ENCODE measurements around the gene TTC39C.
"Not testable (repeated sequence)": the region's sequence is repeated elsewhere in the genome, so short reads cannot be mapped to it uniquely, and the experiment has no call there.

The TTC39C gene

DNA sequence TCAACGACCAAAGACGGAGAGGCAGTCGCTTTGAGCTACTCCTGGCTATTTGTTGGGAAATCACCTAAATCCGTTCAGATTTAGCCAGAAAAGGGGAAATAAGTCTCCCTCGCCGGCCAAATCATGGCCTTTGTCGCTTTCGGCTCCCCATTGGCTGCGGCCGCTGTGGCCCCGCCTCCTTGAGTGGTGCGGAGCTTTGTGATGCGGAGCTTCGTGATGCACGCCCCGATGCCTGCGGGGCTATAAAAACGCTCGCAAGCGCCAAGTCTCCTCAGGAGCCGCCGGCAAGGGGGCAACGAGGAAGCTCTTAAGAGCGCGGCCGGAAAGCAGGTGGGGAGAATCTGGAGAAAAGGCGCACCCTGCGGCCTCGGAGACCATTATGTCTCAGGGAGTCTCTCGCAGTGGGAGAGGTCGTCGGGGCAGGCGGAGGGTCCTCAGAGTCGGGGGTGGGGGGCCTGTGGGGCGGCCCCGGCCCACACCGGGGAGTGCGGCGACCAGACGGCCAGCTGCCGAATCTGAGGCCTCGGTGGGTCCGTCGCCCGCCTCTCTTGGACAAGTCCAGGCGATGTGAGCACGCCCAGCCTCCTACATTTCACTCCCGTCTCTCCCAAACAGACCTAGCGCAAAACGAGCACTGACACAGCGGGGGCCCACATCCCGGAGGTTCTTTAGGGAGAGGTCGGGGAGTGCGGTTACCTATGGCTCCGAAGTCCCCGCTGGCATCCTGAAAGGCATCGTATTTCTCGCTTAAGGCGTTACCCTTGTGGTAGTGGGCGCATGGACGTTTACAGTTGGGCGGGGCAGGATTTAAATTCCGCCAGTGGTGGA lies 124.4 kb downstream of the TTC39C start, which contains the start of gene CABYR:
TSS of gene CABYR (plus strand) at position 274 of the 828 bp plus-strand sequence. CDS start 4,053 bp downstream, outside the sequence.
- peak; percentile 37 for DNase-seq

DNA sequence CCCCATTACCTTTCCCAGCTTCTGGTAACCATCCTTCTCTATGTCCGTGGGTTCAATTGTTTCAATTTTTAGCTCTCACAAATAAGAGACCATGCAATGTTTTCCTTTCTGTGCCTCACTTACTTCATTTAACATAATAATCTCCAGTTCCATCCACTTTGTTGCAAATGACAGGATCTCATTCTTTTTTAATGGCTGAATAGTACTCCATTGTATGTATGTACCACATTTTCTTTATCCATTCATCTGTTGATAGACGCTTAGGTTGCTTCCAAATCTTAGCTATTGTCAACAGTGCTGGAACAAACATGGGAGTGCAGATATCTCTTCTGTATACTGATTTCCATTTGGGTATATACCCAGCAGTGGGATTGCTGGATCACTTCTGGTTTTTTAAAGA lies 126.1 kb downstream of the TTC39C start:
- no peak for DNase-seq

DNA sequence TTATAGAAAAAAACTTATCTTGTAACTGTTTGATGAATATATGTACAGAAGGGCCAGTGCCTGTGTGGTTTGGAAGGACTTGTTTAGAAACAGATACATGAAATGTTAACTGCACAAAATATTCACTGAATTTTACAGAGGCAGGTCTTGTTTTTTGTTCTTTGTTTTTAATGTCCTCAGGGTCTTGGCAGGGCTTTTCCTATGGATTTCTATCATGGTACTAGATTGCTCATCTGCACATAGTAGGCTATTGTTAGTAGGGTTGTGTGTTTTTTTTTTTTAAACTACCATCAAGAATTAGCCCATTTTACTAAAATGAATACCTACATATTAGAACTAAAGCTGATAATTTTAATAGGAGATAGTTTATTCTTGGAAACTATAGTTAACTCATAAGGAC lies 127.8 kb downstream of the TTC39C start:
- no peak for DNase-seq

DNA sequence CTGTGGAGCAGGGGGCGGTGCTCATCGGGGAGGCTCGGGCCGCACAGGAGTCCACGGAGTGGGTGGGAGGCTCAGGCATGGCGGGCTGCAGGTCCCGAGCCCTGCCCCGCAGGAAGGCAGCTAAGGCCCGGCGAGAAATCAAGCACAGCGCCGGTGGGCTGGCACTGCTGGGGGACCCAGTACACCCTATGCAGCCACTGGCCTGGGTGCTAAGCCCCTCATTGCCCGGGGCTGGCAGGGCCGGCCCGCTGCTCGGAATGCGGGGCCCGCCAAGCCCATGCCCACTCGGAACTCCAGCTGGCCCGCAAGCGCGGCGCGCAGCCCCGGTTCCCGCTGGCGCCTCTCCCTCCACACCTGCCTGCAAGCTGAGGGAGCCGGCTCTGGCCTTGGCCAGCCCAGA lies 135.0 kb downstream of the TTC39C start:
- not testable (repeated sequence) for DNase-seq

DNA sequence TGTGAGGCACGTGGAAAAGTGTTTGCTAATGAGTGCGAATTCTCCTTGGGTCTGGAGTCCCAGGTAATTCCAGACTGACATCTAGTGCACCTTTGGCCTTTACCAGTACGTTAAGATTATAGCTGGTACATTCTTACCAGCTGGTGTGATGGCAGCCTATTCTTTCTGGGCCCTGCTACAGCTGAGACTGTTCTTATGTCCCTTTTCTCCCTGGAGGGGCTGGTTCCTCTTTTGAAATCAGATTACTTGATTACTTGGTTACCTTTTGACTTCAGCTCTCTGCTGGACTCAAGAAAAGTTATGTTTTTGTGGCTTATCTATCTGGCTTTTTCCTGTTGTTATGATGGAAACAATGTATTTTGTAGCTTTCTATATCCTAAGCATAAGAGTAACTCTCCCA lies 138.8 kb downstream of the TTC39C start:
- no peak for DNase-seq

DNA sequence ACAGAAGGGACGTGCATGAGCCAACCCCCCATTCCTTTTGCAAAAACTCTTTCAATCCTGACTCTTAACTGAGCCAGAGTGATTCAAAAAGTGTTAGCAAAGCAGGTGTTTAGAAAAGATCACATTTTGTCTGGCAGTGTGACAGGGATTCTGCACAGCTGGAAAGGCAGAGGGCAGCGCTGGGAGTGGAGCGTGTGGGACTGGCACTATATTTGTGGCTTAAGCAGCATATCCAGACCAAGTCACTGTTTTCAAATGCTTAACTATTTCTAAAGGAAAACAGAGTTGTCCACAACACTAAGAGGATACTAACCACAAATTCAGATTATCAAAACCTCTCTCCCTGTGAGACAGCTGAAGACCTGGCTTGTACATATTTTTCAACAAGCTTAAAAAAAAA lies 143.3 kb downstream of the TTC39C start:
- DNase-seq = no peak

DNA sequence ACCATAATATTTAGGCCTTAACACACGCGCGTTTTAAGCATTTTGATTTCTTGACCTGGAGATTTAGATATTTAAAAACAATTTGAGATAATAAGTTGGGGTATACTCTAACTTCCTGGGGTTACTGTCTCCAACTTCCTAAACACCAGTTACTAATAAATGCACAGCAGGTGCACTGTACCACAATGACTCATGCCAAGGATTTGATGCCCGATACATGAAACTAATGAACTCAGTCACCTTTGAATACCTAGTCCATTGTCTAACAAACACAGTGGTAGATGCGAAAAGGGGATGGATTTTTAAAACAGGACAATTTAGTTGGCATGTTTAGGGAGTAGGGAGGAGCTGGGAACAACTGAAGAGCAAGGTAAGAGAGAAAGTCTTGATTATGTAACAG lies 145.5 kb downstream of the TTC39C start:
- DNase-seq = no peak

DNA sequence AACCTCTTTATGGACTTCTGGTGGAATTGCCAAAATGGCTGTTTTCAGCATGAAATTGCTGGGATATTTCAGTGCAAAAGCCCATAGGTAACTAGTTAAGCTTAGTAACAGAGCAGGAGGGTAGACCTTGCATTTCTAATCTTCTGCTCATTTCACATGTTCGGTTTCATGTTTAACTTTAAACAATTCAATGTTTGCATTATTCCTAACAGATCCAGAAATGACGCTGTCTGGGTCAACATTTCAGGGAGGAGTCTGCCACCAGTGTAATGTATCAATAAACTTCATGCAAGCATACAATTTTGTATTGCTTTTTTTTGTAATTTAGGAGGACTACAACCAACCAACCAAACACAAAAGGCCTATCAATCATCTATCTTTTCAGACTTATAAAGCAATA lies 146.8 kb downstream of the TTC39C start:
- no peak for DNase-seq

DNA sequence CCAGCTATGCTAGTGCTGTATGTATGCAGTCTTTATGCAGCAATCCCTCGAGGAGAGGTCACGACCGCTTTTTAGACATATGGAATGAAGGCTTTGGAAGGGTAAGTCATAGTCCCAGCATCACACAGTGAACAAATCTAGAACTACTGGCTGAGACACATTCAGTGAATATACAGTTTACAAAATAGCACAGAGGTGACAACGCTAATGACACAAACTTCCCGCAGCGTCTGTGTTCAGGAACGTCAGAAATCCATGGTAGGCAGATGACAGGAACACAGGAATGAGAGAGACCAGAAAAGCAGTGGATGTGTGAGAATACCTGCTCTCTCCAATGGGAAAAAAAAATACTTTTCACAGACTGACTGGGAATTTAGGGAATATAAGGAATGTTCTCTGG lies 153.9 kb downstream of the TTC39C start:
- no peak for DNase-seq

DNA sequence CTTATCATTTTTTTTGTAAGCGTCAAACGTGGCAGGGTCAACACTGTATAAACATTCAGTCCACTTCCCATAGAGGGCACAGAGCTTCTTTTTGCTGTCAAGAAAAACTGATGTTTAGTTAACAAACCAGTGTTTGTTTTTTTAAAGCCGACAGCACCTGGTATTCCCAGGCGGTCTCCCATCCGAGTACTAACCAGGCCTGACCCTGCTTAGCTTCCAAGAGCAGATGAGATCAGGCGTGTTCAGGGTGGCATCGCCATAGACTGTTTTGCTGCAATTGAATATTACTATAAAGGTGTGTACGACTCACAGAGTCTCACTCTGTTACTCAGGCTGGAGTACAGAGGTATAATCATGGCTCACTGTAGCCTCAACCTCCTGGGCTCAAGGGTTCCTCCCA lies 155.8 kb downstream of the TTC39C start:
- DNase-seq = no peak

DNA sequence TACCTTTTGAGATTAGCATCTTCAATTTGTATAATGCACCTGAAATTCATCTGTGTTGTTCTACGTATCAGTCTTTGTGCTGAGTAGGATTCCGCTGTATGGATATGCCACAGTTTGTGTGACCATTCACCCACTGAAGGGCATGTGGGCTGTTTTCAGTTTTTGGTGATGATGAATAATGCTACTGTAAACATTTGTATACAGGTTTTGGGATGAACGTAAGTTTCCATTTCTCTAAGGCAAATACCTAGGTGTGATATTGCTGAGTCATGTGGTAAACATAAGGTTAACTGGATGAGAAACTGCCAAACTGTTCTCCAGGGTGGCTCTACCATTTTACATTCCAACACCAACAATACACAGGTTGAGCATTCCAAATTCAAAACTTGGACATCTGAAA lies 159.4 kb downstream of the TTC39C start:
- no peak for DNase-seq

DNA sequence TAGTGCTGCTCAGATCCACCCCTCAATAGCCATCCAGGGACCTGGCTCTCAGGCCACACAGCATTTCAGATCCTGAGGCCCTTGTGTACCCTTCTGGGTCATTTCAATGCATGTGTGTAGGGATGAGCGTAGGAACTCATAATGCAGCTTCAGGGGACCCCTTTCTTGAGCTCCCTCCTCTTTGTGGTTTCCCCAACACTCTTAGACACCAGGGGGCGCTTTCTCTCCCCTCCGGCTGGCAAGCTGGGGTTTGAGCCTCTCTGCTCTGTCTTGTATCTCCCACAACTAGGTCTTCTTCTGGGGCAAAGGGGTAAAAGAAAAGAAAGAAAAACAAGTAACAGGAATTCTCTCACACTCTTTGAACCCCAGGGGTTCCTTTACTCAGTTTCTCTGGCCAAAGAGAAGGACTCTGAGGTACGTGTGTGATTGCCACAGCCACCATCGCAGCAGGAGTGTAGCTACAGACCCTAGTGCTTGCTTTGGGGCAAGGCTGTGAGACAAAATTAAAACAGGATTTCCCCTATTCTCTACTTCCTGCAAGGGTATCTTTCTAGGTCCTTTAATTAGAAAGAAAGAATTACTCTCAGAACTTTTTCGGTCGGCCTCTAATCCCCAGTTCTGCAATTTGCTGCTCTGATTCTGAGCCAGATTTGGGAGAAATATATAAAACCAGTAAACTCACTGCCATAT lies 162.3 kb downstream of the TTC39C start:
- peak; percentile 59 for DNase-seq

DNA sequence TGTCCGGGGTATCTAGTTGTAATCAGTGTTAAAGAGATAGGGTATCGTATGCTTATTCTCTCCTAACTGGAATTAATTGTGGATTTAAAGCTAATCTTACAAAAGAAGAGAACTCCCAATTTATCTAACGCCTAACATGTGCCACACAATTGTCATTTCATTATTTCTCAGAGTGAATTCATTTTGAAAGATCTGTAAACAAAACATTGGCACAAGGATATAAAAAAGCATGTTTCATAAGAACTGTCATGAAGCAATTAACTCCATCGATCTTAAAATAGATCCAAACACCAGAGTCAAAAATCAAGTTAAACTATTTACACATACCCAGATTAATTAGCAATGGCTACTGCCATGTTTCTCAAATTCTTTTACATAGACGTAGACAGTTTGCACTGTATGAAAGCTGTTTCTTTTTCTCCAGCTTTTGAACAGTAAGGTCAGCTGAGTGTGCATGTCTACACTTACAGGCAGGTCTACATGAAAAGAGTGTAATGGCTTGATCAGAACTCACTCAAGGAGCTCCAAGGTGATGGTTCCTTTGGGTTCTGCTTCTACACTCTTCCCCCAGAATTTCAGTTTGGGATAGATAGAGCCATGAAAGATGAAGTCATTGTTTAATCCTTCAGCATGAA lies 163.1 kb downstream of the TTC39C start:
- DNase-seq = no peak

DNA sequence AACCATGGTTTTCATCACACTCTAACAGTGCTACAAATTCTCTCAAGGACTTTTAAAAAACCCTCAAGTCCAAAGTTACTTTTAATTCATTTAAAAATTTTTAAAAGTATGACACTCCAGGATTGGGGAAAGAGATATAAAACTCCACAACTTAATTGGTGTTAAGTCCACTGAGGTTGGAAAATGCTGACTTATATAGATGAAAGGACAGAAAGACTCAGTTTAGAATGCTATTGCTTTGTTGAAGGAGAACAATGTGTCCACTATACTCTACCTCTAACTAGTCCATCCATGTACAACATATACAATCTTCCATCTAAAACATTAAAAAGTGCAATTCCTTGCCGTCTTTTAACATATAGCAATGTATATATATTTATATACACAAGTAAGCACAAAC lies 165.5 kb downstream of the TTC39C start:
- no peak for DNase-seq

DNA sequence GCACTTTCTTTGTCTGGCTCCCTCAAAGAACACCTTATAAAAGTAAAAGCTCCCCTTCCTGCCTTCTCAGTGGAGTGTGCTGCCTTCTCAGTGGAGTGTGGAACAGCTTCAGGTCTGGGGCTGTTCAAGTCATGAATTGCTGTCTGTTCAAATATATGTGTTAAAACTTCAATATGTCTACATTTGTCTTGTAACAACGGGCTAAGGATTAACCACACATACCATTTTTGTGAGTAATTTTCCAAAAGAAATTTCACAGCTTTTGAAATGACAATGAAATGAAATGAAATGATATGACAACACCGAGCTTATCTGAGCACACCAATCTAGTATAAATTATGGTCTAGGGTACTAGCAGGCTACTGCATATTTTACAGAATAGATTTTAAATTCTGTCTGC lies 167.3 kb downstream of the TTC39C start:
- no peak for DNase-seq
